ENCODE measurements around the gene GJB4. TPM values are rescaled to one million over a fixed set of nuclear protein-coding genes. Genes with fewer than 3 reads are reported as not detected.

Gene GJB4
- total RNA-seq, result not detected
- not detected for polyA plus RNA-seq (ENCODE audit: insufficient read length in 2 of 2)
- long read RNA-seq, donor 1, result 0 reads
- long read RNA-seq, donor 2, result 0 reads
- long read RNA-seq, donor 3, result 0 reads
- long read RNA-seq, donor 4, result 0 reads

DNA sequence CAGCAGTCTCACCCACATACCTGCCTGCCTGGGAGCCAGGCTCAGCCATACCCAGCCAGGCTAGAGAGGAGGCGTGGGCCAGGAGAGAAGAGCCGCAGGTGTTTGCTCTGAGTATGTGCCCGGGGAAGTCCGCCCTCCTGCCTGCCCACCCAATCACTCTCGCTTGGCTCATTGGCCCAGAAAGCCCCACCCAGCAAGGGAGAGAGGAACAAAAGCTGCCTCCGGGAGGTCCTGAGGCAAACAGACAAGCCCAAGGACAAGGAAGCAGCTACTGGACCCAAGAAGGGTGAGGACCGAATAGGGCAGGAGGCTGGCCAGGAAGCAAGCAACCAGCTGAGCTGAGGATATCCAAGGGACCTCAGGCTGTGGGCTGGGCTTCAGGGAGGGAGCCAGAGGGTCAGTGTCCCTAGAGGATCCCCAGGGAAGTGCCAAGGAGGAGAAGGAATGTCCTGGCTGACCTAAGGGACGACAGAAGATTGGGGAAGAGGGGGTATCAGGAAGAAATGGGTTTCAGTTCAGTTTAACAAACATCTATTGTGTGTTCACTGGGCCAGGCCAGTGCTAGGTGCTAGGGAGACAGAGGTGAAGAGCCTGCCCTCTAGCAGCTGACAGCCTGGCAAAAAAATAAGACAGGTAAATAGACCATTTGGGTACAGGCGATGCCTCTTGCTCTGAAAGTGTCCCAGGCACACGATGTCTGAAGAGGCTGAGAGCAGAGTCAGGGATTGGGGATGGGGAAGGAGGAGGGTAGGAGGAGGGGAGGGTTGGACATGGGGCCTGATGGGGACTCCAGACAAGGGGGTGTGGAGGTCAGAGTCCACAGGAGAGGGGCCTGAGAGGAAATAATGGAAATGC is at the start of gene GJB4:
GJB4 (plus strand) TSS at position 238 of the 855 bp plus-strand sequence. CDS start 1,515 bp downstream, outside the sequence.
- 43% methylated on average over 7 of the region's 10 CpGs for WGBS (ENCODE audit: insufficient coverage)
- Histone ChIP-seq H3K4me1 (ENCODE audit: control insufficient read depth, insufficient read depth, low read length) (peaks cover 2% of the 10 kb centered on the region), H3K27ac (ENCODE audit: low read depth, low read length) (no peak within 1 kb of the TSS), H3K4me3 (ENCODE audit: low read depth, low read length) (no peak within 1 kb of the TSS), H3K36me3 (ENCODE audit: control insufficient read depth, insufficient read depth, low read length) (peaks cover 3% of the 10 kb centered on the region), H3K27me3 (ENCODE audit: control insufficient read depth, insufficient read depth, low read length) (no peaks in the 10 kb centered on the region), H3K9me3 (ENCODE audit: control insufficient read depth, insufficient read depth, low read length) (no peaks in the 10 kb centered on the region)
- DNase-seq (ENCODE audit: low read depth in 4 of 6, low spot score in 6 of 6), result no peak

DNA sequence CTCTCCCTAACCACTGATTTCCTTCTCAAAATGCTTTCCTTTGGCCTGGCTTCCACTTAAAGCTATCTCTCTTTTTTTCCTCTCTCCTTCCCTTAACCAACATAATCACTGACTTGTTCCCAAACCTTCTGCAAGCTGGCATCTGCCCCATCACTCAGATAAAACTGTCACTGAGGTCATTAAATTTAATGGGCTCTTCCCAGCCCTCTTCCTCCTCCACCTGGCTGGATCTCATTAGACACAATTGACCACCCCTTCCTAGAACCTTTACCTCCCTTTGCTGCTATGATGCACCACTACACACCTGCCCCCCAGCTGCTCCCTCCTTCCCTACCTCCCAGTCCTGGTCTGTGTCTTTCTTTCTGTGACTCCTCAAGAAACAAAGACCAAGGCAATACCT is 48.7 kb upstream of the GJB4 start:
- no peaks in the 10 kb centered on the region for H3K9me3 ChIP-seq (ENCODE audit: control insufficient read depth, insufficient read depth, low read length)
- no peaks in the 10 kb centered on the region for H3K36me3 ChIP-seq (ENCODE audit: control insufficient read depth, insufficient read depth, low read length)
- peaks cover 10% of the 10 kb centered on the region for H3K4me1 ChIP-seq (ENCODE audit: control insufficient read depth, insufficient read depth, low read length)
- H3K27ac ChIP-seq (ENCODE audit: low read depth, low read length), result no peak overlapping the region
- no peak overlapping the region for H3K4me3 ChIP-seq (ENCODE audit: low read depth, low read length)
- no peak for DNase-seq (ENCODE audit: low read depth in 4 of 6, low spot score in 6 of 6)
- no peaks in the 10 kb centered on the region for H3K27me3 ChIP-seq (ENCODE audit: control insufficient read depth, insufficient read depth, low read length)

DNA sequence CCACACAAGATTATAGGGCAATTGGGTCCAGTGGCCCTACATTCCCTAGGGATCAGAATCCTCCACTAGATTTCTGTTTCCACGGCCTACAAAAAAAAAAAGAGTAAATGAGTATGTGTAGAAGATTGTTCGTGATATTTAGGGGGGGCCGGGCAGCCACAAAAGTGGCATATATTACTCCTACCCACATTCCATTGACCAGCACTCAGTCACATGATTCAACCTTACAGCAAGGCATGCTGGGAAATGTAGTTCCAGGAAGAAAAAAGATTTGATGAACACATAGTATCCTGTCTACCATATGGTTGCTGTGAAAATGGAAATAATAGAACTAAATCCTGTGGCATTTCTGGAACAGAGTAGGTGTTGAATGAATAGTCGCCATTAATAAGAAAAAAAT is 48.1 kb upstream of the GJB4 start:
- no peak overlapping the region for H3K4me3 ChIP-seq (ENCODE audit: low read depth, low read length)
- no peak overlapping the region for H3K27ac ChIP-seq (ENCODE audit: low read depth, low read length)
- no peaks in the 10 kb centered on the region for H3K27me3 ChIP-seq (ENCODE audit: control insufficient read depth, insufficient read depth, low read length)
- peaks cover 10% of the 10 kb centered on the region for H3K4me1 ChIP-seq (ENCODE audit: control insufficient read depth, insufficient read depth, low read length)
- no peaks in the 10 kb centered on the region for H3K9me3 ChIP-seq (ENCODE audit: control insufficient read depth, insufficient read depth, low read length)
- WGBS (ENCODE audit: insufficient coverage), result no CpG with 5 or more reads among the region's 4 CpGs
- no peaks in the 10 kb centered on the region for H3K36me3 ChIP-seq (ENCODE audit: control insufficient read depth, insufficient read depth, low read length)
- DNase-seq (ENCODE audit: low read depth in 4 of 6, low spot score in 6 of 6), result peak in 2 of 6 donors; percentile 49 to 82

DNA sequence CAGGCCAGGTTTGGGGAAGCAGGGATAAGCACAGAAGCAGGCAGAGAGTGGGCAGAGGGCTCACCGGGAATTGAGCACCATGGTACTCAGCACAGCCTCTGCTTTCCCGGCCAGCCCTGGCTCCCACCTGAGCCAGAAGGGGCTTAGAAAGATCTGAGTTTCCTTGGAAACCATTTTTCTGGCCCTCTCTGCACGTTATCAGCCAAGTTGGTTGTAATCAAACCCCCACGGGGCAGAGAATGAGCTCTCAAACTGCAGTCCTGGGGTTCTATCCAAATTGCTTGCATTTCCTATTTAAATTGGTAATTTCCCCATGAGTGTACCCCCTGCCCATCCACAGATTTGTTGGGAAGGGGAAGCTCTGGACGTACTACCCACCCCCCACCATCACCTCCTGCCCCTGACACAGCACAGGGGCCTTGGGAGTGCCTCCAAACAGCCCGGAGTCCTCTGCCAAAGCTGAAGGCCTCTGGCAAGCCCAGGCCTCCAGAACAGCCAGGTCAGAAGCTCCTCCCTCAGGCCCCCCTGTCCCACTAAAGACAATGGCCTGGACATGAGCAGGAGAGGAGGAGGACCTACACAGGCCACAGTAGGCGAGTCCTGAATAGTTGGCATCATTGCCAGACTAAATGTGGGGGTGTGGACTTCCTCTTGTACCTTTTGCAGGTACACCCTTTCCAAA is 47.4 kb upstream of the GJB4 start:
- WGBS (ENCODE audit: insufficient coverage), result 20% methylated on average over 3 of the region's 7 CpGs
- H3K36me3 ChIP-seq (ENCODE audit: control insufficient read depth, insufficient read depth, low read length), result no peaks in the 10 kb centered on the region
- H3K27ac ChIP-seq (ENCODE audit: low read depth, low read length), result no peak overlapping the region
- no peaks in the 10 kb centered on the region for H3K27me3 ChIP-seq (ENCODE audit: control insufficient read depth, insufficient read depth, low read length)
- H3K9me3 ChIP-seq (ENCODE audit: control insufficient read depth, insufficient read depth, low read length), result no peaks in the 10 kb centered on the region
- no peak overlapping the region for H3K4me3 ChIP-seq (ENCODE audit: low read depth, low read length)
- peaks cover 10% of the 10 kb centered on the region for H3K4me1 ChIP-seq (ENCODE audit: control insufficient read depth, insufficient read depth, low read length)
- peak in 2 of 6 donors; percentile 54 to 90 for DNase-seq (ENCODE audit: low read depth in 4 of 6, low spot score in 6 of 6)

DNA sequence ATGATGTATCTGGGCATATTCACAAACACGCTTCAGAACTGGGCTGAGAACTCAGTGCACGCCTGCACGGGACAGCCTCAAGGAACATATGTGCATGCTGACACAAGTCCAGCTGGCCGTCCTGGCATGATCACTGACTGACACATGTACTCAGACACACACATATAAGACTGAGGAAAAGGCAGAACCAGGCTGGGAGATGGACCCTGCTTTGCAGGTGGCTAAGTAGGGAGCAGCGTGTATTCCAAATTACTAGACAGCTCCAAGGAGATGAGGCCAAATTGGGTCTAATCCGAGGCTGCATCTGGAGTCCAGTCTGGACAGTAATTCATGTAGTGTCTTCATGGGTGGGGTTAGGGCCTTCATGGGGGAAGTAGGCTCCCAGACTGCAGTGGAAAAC is 46.1 kb upstream of the GJB4 start:
- Histone ChIP-seq H3K27ac (ENCODE audit: low read depth, low read length) (no peak overlapping the region), H3K4me1 (ENCODE audit: control insufficient read depth, insufficient read depth, low read length) (peaks cover 10% of the 10 kb centered on the region), H3K4me3 (ENCODE audit: low read depth, low read length) (no peak overlapping the region), H3K36me3 (ENCODE audit: control insufficient read depth, insufficient read depth, low read length) (no peaks in the 10 kb centered on the region), H3K27me3 (ENCODE audit: control insufficient read depth, insufficient read depth, low read length) (no peaks in the 10 kb centered on the region), H3K9me3 (ENCODE audit: control insufficient read depth, insufficient read depth, low read length) (no peaks in the 10 kb centered on the region)
- peak in 2 of 6 donors; percentile 36 to 68 for DNase-seq (ENCODE audit: low read depth in 4 of 6, low spot score in 6 of 6)
- WGBS (ENCODE audit: insufficient coverage), result 83% methylated on average over 5 of the region's 6 CpGs

DNA sequence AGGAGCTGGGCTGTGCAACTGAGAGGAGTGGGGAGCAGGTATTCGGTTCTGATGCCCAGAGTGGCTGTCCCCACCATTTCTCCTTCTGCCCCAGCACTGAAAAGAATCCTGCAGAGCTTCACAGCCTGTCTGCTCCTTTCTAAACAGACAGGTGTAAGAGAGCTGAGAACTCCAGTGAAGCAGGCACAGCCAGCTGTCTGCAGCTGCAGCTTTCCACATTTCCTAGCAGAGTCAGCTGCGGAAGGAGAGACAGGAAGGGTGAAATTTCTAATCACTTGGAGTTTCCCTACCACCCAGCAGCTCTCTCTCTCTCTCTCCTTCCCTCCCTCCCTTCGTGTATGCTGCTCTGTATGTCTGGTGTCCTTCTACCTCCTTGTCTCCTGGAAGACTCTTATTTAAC is 45.2 kb upstream of the GJB4 start:
- 47% methylated on average over 3 of the region's 3 CpGs for WGBS (ENCODE audit: insufficient coverage)
- no peaks in the 10 kb centered on the region for H3K27me3 ChIP-seq (ENCODE audit: control insufficient read depth, insufficient read depth, low read length)
- peaks cover 10% of the 10 kb centered on the region for H3K4me1 ChIP-seq (ENCODE audit: control insufficient read depth, insufficient read depth, low read length)
- peak in 1 of 6 donors; percentile 35 for DNase-seq (ENCODE audit: low read depth in 4 of 6, low spot score in 6 of 6)
- H3K36me3 ChIP-seq (ENCODE audit: control insufficient read depth, insufficient read depth, low read length), result no peaks in the 10 kb centered on the region
- H3K9me3 ChIP-seq (ENCODE audit: control insufficient read depth, insufficient read depth, low read length), result no peaks in the 10 kb centered on the region
- no peak overlapping the region for H3K4me3 ChIP-seq (ENCODE audit: low read depth, low read length)
- H3K27ac ChIP-seq (ENCODE audit: low read depth, low read length), result no peak overlapping the region

DNA sequence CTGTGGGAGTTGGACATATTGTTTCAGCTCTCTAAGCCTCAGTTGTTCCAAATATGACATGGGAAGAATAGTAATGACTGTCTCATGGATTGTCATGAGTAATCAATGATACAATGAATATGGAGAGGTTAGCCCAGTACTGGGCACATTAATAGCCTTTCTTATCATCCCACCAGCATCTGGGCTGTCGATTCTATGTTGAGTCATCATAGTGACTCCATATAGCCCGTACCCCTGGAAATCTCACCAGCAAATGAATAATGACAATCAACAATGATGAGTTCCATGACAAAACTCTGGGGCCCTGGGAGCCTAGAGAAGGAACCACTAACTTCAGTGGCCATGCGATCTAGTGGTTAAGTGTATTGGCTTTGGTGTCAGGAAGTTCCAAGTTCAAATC is 44.4 kb upstream of the GJB4 start:
- peaks cover 10% of the 10 kb centered on the region for H3K4me1 ChIP-seq (ENCODE audit: control insufficient read depth, insufficient read depth, low read length)
- no peaks in the 10 kb centered on the region for H3K9me3 ChIP-seq (ENCODE audit: control insufficient read depth, insufficient read depth, low read length)

DNA sequence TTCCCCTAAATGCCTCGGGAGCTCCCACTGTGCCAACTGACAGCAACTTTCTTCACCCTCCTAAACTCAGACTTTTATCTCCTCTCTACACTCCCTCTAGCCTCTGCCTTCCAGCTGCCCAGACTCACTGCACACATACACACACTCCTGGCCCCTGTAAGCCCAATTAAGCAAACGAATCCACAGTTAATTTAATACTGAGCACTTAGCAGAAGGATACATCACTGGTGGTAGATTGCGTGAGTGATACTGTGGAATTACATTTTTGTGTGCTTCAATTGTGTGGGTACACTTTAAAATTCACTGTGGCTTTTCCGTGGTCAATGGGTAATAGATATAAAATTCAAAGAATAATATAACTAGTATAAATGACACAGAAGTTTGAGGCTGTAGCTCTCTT is 38.3 kb upstream of the GJB4 start:
- H3K4me1 ChIP-seq (ENCODE audit: control insufficient read depth, insufficient read depth, low read length), result no peaks in the 10 kb centered on the region
- 91% methylated on average over 1 of the region's 4 CpGs for WGBS (ENCODE audit: insufficient coverage)
- no peaks in the 10 kb centered on the region for H3K36me3 ChIP-seq (ENCODE audit: control insufficient read depth, insufficient read depth, low read length)
- H3K4me3 ChIP-seq (ENCODE audit: low read depth, low read length), result no peak overlapping the region
- DNase-seq (ENCODE audit: low read depth in 4 of 6, low spot score in 6 of 6), result no peak
- no peaks in the 10 kb centered on the region for H3K9me3 ChIP-seq (ENCODE audit: control insufficient read depth, insufficient read depth, low read length)
- H3K27me3 ChIP-seq (ENCODE audit: control insufficient read depth, insufficient read depth, low read length), result no peaks in the 10 kb centered on the region
- no peak overlapping the region for H3K27ac ChIP-seq (ENCODE audit: low read depth, low read length)

More for the DNA sequence above, 44.4 kb upstream of the GJB4 start:
- no peak for DNase-seq (ENCODE audit: low read depth in 4 of 6, low spot score in 6 of 6)
- H3K27ac ChIP-seq (ENCODE audit: low read depth, low read length), result no peak overlapping the region
- WGBS (ENCODE audit: insufficient coverage), result 94% methylated on average over 2 of the region's 3 CpGs
- H3K36me3 ChIP-seq (ENCODE audit: control insufficient read depth, insufficient read depth, low read length), result no peaks in the 10 kb centered on the region
- no peaks in the 10 kb centered on the region for H3K27me3 ChIP-seq (ENCODE audit: control insufficient read depth, insufficient read depth, low read length)
- no peak overlapping the region for H3K4me3 ChIP-seq (ENCODE audit: low read depth, low read length)

DNA sequence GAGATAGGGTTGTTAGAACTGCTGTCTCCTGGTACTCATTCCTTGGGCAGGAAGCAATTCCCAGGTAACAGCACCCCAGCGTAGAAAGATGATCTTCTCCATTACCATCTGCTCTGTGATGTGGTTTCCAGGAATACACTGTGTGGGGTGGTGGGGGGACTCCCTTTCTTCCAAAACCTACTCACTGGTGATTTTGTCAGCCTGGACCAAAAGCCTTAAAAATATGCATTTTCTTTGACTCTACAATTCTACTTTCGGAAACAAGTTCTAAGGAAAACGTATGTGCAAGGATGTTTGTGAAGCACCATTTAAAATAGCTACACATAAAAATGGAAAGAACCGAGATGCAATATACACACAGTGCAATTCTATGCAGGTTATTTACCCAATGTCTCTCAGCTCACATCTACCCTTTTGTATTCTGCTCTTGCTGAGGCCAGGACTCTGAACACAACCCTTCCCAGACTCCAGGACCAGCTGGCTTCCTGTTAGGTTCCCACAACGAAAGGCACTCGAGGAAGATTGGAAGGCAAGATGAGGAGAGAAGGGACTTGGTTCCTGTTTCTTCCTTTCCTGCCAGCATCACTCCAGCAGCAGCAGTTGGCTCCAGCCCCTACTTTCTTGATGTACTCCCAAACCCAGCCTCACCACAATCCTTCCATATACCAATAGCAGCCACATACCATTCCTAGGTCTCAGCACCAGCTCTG is 37.7 kb upstream of the GJB4 start:
- Histone ChIP-seq H3K36me3 (ENCODE audit: control insufficient read depth, insufficient read depth, low read length) (no peaks in the 10 kb centered on the region), H3K4me3 (ENCODE audit: low read depth, low read length) (no peak overlapping the region), H3K27me3 (ENCODE audit: control insufficient read depth, insufficient read depth, low read length) (no peaks in the 10 kb centered on the region), H3K27ac (ENCODE audit: low read depth, low read length) (no peak overlapping the region), H3K4me1 (ENCODE audit: control insufficient read depth, insufficient read depth, low read length) (no peaks in the 10 kb centered on the region), H3K9me3 (ENCODE audit: control insufficient read depth, insufficient read depth, low read length) (no peaks in the 10 kb centered on the region)
- DNase-seq (ENCODE audit: low read depth in 4 of 6, low spot score in 6 of 6), result peak in 1 of 6 donors; percentile 78
- WGBS (ENCODE audit: insufficient coverage), result 83% methylated on average over 2 of the region's 6 CpGs

All from spinal cord (tissue), 10 donors.